ENCODE data around the gene ATP6V0D1. TPM values are rescaled to one million over a fixed set of nuclear protein-coding genes. Genes with fewer than 3 reads are reported as not detected.
A peak's percentile ranks its signal among the peaks of the same experiment; 100 is the strongest.

Gene ATP6V0D1
- total and polyA plus RNA-seq, 7 donors: 60.2 to 104 (median 85.3) TPM

- Histone ChIP-seq H3K4me3 (peak within 1 kb of the TSS; percentile 70), H3K36me3 (ENCODE audit: insufficient read depth in 1 of 2, low read depth in 1 of 2) (no peaks in the 10 kb centered on the region), H3K4me1 (peaks cover 17% of the 10 kb centered on the region), H3K9me3 (no peaks in the 10 kb centered on the region), H3K27me3 (ENCODE audit: insufficient read depth in 3 of 3, low read length in 2 of 3) (no peaks in the 10 kb centered on the region), H3K27ac (peak within 1 kb of the TSS; percentile 80)
- intact Hi-C loops (cut with DNase I): loop anchor here in 1 of 2 donors (10.0 kb wide), 2 partner anchors 286 to 406 kb away; partner anchors contain the start of genes CTRL and PSMB10
- DNase-seq (peak; percentile 67 to 70), ATAC-seq (peak; percentile 62 to 75 (median 68))
- no peak for TF ChIP-seq CTCF (IDR thresholded peaks at IDR 0.05)
- 7 to 17% (median 9%) methylated on average over 26 to 45 of the region's 45 CpGs for WGBS, 3 donors
These were observed 47.4 kb upstream of the ATP6V0D1 start, which contains the start of gene RIPOR1 for GRCh38 chr16:67528222-67528869. RIPOR1 (plus strand) TSS chr16:67528829; CDS start chr16:67538447, 9,618 bp downstream.

- 91 to 94% (median 93%) methylated on average over 3 of the region's 3 CpGs for WGBS, 3 donors
- intact Hi-C loops (cut with DNase I): loop anchor here in 1 of 2 donors (10.0 kb wide), 2 partner anchors 289 to 409 kb away; partner anchors contain the start of genes CTRL and PSMB10
- TF ChIP-seq CTCF (IDR thresholded peaks at IDR 0.05): no peak
- ATAC-seq (no peak), DNase-seq (no peak)
- Histone ChIP-seq H3K27me3 (ENCODE audit: insufficient read depth in 3 of 3, low read length in 2 of 3) (no peaks in the 10 kb centered on the region), H3K36me3 (ENCODE audit: insufficient read depth in 1 of 2, low read depth in 1 of 2) (no peaks in the 10 kb centered on the region), H3K27ac (no peak overlapping the region), H3K9me3 (no peaks in the 10 kb centered on the region), H3K4me3 (no peak overlapping the region), H3K4me1 (peaks cover 17% of the 10 kb centered on the region)
These were observed 45.3 kb upstream of the ATP6V0D1 start for GRCh38 chr16:67526149-67526791.

GRCh38 chr16:67525176-67525860 lies 44.4 kb upstream of the ATP6V0D1 start:
- Histone ChIP-seq H3K27me3 (ENCODE audit: insufficient read depth in 3 of 3, low read length in 2 of 3) (no peaks in the 10 kb centered on the region), H3K4me1 (peaks cover 11% of the 10 kb centered on the region), H3K27ac (no peak overlapping the region), H3K9me3 (no peaks in the 10 kb centered on the region), H3K36me3 (ENCODE audit: insufficient read depth in 1 of 2, low read depth in 1 of 2) (no peaks in the 10 kb centered on the region), H3K4me3 (no peak overlapping the region)
- DNase-seq: no peak
- WGBS, 3 donors: 69 to 75% (median 74%) methylated on average over 11 of the region's 11 CpGs
- ATAC-seq: no peak
- intact Hi-C loops (cut with DNase I): loop anchor here in 1 of 2 donors (10.0 kb wide), 2 partner anchors 289 to 409 kb away; partner anchors contain the start of genes CTRL and PSMB10
- TF ChIP-seq CTCF (IDR thresholded peaks at IDR 0.05): no peak

GRCh38 chr16:67521095-67521804 lies 40.3 kb upstream of the ATP6V0D1 start:
- Histone ChIP-seq H3K4me1 (peaks cover 3% of the 10 kb centered on the region), H3K36me3 (ENCODE audit: insufficient read depth in 1 of 2, low read depth in 1 of 2) (no peaks in the 10 kb centered on the region), H3K27me3 (ENCODE audit: insufficient read depth in 3 of 3, low read length in 2 of 3) (no peaks in the 10 kb centered on the region), H3K9me3 (no peaks in the 10 kb centered on the region), H3K27ac (peak overlapping the region; percentile 87), H3K4me3 (peak overlapping the region; percentile 58)
- DNase-seq (peak; percentile 94 to 96), ATAC-seq (peak; percentile 94 to 97 (median 96))
- WGBS, 3 donors: 0 to 1% (median 1%) methylated on average over 25 of the region's 25 CpGs
- intact Hi-C loops (cut with DNase I): loop anchor here (2.0 to 10.0 kb wide), 5 partner anchors 41 to 414 kb away; partner anchors contain the start of genes C16orf86 (in 1 of the 2), CTCF (in 1 of the 2), CTRL (in 1 of the 2) and ENKD1 (in 1 of the 2)
- peak; percentile 84 for TF ChIP-seq CTCF (IDR thresholded peaks at IDR 0.05)

All from psoas muscle (tissue), 8 donors.